ENCODE data around the gene EFCAB14. TPM values are rescaled to one million over a fixed set of nuclear protein-coding genes. Genes with fewer than 3 reads are reported as not detected.

Gene EFCAB14
- total RNA-seq, 1 donor from 2014 or later: 53.2 TPM

DNA sequence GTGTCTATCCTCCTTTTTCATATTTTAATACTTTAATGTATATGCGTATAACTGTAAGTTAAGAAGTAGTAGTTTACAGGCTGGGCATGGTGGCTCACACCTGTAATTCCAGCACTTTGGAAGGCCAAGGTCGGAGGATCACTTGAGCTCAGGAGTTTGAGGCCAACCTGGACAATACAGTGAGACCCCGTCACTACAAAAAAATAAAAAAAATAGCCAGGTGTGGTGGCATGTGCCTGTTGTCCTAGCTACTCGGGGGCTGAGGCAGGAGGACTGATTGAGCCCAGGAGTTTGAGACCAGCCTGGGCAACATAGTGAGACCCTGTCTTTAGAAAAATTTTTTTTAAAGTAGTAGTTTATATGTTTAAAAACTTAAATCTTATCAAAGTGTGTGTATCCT, 73.1 kb downstream of the EFCAB14 start:
- DNase-seq (ENCODE audit: missing footprints) (no peak), ATAC-seq (no peak)
- intact Hi-C loops (cut with DNase I): no loop called here

DNA sequence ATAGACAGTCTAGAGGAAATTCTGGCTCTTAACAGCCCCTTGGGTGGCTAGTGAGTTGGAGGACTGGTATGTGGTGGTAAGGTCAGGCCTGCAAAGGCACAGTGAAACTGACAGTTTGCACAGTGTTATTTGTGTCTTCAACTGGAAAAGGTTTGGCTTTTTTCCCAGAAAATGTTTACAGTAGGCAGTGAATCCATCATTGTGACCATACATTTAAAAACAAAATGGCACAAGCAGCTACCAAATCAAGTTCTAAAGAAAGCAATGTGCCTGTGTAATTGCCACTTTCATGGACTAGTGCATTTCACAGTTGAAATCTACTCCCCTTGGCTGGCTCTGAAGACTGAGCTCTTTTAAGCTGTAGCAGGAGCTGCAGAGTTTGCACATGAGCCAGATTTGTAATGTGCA, 75.5 kb downstream of the EFCAB14 start:
- DNase-seq (ENCODE audit: missing footprints) (no peak), ATAC-seq (peak; percentile 48)
- intact Hi-C loops (cut with DNase I): no loop called here

DNA sequence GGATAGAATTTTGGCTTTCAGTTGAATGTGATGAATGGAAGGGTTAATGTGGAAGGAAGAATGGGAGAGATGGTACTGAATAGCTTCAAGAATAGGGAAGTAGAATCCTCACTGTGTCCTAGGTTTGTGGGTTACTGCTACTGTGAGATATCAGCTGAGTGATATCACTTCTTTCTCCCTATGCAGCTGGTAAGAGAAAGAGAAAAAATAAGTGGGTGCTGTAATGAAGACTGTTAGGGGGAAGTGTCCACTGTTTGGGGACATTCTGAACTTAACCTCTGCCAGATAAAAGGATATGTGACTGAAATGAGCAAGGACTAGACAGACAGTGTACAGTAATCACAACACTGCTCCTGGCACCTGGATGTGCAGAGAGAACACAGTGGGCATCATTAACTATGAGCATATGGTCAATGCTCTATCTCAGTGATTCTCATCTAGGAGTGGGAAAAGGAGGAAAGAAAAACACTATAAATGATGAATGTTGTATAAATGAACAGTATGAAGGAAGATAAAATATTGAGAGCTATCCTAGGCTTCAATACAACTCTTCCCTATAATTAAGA, 76.7 kb downstream of the EFCAB14 start:
- intact Hi-C loops (cut with DNase I): no loop called here

DNA sequence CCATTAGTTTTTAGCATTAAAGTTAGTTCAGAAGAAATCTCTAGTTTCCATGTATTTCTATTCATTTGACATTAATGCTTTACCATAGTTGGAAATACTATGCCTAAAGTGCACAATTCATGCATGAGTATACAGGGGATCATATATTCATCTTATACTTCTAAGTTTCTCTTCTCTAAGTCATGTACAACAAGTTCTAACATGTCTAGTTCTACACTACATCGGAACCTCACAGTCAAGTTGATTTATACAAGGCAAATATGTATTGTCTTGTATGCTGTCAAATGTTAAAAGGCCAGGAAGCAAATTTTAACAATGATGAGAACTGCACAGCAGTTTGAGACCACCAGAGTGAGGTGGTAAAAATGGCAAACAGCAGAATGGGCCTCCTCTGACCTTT, 79.4 kb downstream of the EFCAB14 start:
- ATAC-seq (no peak), DNase-seq (ENCODE audit: missing footprints) (no peak)
- intact Hi-C loops (cut with DNase I): no loop called here

More for the DNA sequence above, 76.7 kb downstream of the EFCAB14 start:
- DNase-seq (ENCODE audit: missing footprints): no peak
- ATAC-seq: no peak

DNA sequence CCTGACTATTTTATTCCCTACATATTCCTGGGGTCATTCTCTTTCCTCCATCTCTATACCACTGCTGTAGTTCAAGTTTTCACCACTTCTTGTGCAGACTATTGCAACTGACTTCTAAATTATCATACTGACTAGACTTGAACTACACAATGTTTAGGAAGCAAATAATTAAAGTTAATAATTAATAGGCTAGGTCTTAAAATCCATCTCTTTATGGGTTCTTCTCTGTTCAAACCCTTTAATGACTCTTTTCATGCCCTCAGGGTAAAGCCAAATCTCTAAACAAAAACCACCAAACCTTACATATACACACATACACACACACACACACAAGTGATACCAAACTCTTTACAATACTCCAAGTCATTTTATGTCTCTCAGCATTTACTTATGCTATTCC, 80.0 kb downstream of the EFCAB14 start:
- ATAC-seq (no peak), DNase-seq (ENCODE audit: missing footprints) (no peak)
- intact Hi-C loops (cut with DNase I): no loop called here

DNA sequence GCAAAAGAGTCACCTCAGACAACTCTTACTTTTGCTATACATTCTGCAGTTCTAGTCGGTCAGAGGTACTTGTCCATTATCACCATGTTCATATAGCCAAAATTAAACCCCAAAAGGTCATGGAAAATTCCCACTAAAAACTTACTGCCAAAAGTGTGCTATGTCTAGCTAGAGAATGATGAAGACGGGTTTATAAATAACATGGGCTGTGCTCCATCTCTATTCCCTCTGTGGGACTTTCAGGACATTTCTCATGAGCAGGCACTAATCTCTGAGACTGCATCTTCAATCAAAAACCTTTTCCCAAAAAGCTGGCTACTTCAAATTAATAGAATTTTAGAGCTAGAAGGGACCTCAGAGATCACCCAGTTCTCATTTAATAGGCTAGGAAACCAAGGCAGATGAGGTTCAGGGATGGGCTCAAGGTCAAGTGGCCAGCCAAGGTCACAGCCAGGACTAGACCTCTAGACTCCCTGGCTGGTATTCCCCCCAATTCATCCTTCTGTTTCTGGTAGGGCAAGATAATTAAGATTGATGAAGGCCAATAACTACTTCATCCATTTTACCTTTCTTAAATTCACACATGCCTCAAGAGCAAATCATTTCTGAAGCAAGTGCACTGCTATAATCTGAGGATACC, 81.3 kb downstream of the EFCAB14 start:
- intact Hi-C loops (cut with DNase I): no loop called here
- peak; percentile 65 for ATAC-seq
- DNase-seq (ENCODE audit: missing footprints): no peak

DNA sequence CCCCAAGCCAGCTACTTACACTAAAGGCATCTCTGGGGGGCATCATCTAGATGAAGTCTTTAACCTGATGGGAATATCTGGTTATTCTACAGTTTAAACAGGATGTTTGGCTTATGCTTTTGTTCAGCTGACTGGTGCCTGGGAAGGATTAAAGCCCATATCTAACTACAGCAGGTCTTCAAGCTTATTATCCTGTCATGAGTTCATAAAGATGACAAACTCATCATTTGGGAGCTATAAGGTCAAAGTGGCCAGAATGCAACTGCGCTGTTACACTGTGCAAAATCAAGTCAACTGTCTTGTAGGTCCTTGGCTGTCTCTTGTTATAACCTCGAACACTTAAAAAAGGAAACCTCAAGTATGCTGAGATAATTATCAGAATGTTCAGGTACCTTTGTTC, 83.7 kb downstream of the EFCAB14 start:
- ATAC-seq: no peak
- no peak for DNase-seq (ENCODE audit: missing footprints)
- intact Hi-C loops (cut with DNase I): no loop called here

DNA sequence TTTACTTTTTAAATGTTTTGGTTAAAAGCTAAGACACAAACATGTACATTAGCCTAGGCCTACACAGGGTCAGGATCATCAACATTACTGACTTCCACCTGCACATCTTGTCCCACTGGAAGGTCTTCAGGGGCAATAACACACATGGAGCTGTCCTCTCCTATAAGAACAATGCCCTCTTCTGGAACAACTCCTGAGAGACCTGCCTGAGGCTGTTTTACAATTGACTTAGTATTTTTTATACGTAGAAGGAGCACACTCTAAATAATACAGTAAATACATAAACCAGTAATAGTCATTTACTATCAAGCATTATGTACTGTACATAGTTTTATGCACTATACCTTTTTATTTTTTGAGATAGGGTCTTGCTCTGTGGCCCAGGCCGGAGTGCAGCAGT, 88.2 kb downstream of the EFCAB14 start:
- intact Hi-C loops (cut with DNase I): no loop called here
- no peak for DNase-seq (ENCODE audit: missing footprints)
- no peak for ATAC-seq

Other genes with a start within 250 kb of the EFCAB14 start
- not detected for gene DMBX1, start 229.3 kb downstream of the EFCAB14 start, total RNA-seq
- not detected for gene KNCN, start 167.5 kb downstream of the EFCAB14 start, total RNA-seq
- gene MKNK1, start 114.8 kb downstream of the EFCAB14 start, total RNA-seq: 39.8 TPM
- 13.9 TPM for gene MOB3C, start 102.3 kb downstream of the EFCAB14 start, total RNA-seq
- 191 TPM for gene ATPAF1, start 50.8 kb downstream of the EFCAB14 start, total RNA-seq
- gene TEX38, start 47.3 kb downstream of the EFCAB14 start, total RNA-seq: not detected
- 19.6 TPM for gene CYP4B1, start 79.9 kb upstream of the EFCAB14 start, total RNA-seq
- gene CYP4A11, start 222.4 kb upstream of the EFCAB14 start, total RNA-seq: not detected